ENCODE measurements around the gene TSGA10IP. TPM values are rescaled to one million over a fixed set of nuclear protein-coding genes. Genes with fewer than 3 reads are reported as not detected.
"Not testable (repeated sequence)": the region's sequence is repeated elsewhere in the genome, so short reads cannot be mapped to it uniquely, and the experiment has no call there.

TSGA10IP gene
- total RNA-seq, 2 donors from 2014 or later = not detected

- H3K4me3 ChIP-seq = no peak overlapping the region
- no peaks in the 10 kb centered on the region for H3K9me3 ChIP-seq
- no peaks in the 10 kb centered on the region for H3K4me1 ChIP-seq
- H3K27me3 ChIP-seq = no peaks in the 10 kb centered on the region
- H3K36me3 ChIP-seq = no peaks in the 10 kb centered on the region
- no peak for DNase-seq (ENCODE audit: low spot score)
- no peak overlapping the region for H3K27ac ChIP-seq
- TF ChIP-seq, protein P1, sequence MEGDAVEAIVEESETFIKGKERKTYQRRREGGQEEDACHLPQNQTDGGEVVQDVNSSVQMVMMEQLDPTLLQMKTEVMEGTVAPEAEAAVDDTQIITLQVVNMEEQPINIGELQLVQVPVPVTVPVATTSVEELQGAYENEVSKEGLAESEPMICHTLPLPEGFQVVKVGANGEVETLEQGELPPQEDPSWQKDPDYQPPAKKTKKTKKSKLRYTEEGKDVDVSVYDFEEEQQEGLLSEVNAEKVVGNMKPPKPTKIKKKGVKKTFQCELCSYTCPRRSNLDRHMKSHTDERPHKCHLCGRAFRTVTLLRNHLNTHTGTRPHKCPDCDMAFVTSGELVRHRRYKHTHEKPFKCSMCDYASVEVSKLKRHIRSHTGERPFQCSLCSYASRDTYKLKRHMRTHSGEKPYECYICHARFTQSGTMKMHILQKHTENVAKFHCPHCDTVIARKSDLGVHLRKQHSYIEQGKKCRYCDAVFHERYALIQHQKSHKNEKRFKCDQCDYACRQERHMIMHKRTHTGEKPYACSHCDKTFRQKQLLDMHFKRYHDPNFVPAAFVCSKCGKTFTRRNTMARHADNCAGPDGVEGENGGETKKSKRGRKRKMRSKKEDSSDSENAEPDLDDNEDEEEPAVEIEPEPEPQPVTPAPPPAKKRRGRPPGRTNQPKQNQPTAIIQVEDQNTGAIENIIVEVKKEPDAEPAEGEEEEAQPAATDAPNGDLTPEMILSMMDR (IDR thresholded peaks at IDR 0.05) = no peak
Observed at GRCh38 chr11:65944767-65945166, 513 bp upstream of the TSGA10IP start.

GRCh38 chr11:65945941-65946558, 770 bp downstream of the TSGA10IP start:
- H3K9me3 ChIP-seq = no peaks in the 10 kb centered on the region
- no peaks in the 10 kb centered on the region for H3K4me1 ChIP-seq
- TF ChIP-seq, protein P1 (IDR thresholded peaks at IDR 0.05) = no peak
- no peak overlapping the region for H3K27ac ChIP-seq
- no peaks in the 10 kb centered on the region for H3K36me3 ChIP-seq
- no peak overlapping the region for H3K4me3 ChIP-seq
- no peaks in the 10 kb centered on the region for H3K27me3 ChIP-seq
- DNase-seq (ENCODE audit: low spot score) = no peak

DNA sequence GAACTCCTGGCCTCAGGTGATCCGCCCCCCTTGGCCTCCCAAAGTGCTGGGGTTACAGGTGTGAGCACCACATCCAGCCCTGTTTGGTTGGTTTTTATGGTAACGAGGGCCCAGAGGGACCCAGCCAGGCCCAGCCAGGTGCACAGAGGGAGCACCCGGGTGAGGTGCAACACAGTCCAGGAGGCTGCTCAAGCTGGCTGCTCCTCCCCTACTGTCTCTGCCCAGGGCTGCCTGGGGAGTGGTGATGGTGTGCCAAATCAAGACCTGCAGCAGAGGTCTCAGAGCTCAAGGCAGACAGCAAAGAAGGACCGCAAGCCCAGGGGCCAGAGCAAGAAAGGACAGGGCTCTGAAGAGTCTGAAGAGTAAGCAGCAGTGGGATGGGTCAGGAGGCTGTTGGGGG, 1.4 kb downstream of the TSGA10IP start:
- Histone ChIP-seq H3K4me1 (no peaks in the 10 kb centered on the region), H3K4me3 (no peak overlapping the region), H3K36me3 (no peaks in the 10 kb centered on the region), H3K27me3 (no peaks in the 10 kb centered on the region), H3K9me3 (no peaks in the 10 kb centered on the region), H3K27ac (no peak overlapping the region)
- TF ChIP-seq, protein P1 (IDR thresholded peaks at IDR 0.05) = no peak
- DNase-seq (ENCODE audit: low spot score) = no peak

- TF ChIP-seq, protein P1 (IDR thresholded peaks at IDR 0.05) = no peak
Observed at GRCh38 chr11:65947133-65947532, 1.9 kb downstream of the TSGA10IP start.

GRCh38 chr11:65947603-65948125, 2.4 kb downstream of the TSGA10IP start:
- no peak overlapping the region for H3K4me3 ChIP-seq
- H3K9me3 ChIP-seq = no peaks in the 10 kb centered on the region
- TF ChIP-seq, protein P1 (IDR thresholded peaks at IDR 0.05) = no peak
- H3K27me3 ChIP-seq = no peaks in the 10 kb centered on the region
- DNase-seq (ENCODE audit: low spot score) = no peak
- no peaks in the 10 kb centered on the region for H3K36me3 ChIP-seq
- H3K4me1 ChIP-seq = no peaks in the 10 kb centered on the region
- H3K27ac ChIP-seq = no peak overlapping the region

More at GRCh38 chr11:65947133-65947532, 1.9 kb downstream of the TSGA10IP start:
- H3K4me1 ChIP-seq = no peaks in the 10 kb centered on the region
- DNase-seq (ENCODE audit: low spot score) = no peak
- H3K36me3 ChIP-seq = no peaks in the 10 kb centered on the region
- H3K27me3 ChIP-seq = no peaks in the 10 kb centered on the region
- H3K9me3 ChIP-seq = no peaks in the 10 kb centered on the region
- no peak overlapping the region for H3K27ac ChIP-seq
- H3K4me3 ChIP-seq = no peak overlapping the region

- not testable (repeated sequence) for DNase-seq (ENCODE audit: low spot score); H3K4me1 ChIP-seq; H3K27ac ChIP-seq; H3K4me3 ChIP-seq; H3K27me3 ChIP-seq; H3K36me3 ChIP-seq; H3K9me3 ChIP-seq
Observed at GRCh38 chr11:65950711-65951110, 5.4 kb downstream of the TSGA10IP start.

GRCh38 chr11:65951641-65952040, 6.4 kb downstream of the TSGA10IP start:
- not testable (repeated sequence) for H3K4me1 ChIP-seq; H3K27ac ChIP-seq; H3K4me3 ChIP-seq; H3K27me3 ChIP-seq; DNase-seq (ENCODE audit: low spot score); H3K36me3 ChIP-seq; H3K9me3 ChIP-seq

Data from right atrium auricular region (tissue), 2 donors.